H1 (cell line): ENCODE measurements around the gene ZFAND3. TPM values are rescaled to one million over a fixed set of nuclear protein-coding genes. Genes with fewer than 3 reads are reported as not detected.

ENCODE experiments used
- CTCF ChIA-PET: fragments of 300-600 bp; sonication (Branson Sonifier 250); formaldehyde crosslinking; loops from one replicate; lab custom pipeline; 2021; ENCODE audit not compliant: partially characterized antibody; lab: Charles Lee
- POLR2A ChIA-PET: fragments of 300-600 bp; sonication (Branson Sonifier 250); formaldehyde crosslinking; loops from one replicate; lab custom pipeline; 2021; ENCODE audit warnings: inconsistent platforms; ENCODE audit not compliant: partially characterized antibody; lab: Charles Lee
- DNase-seq, 2 experiments: peaks; one replicate each; pipeline versions ENCODE4 v3.0.0 to v3.0.0-alpha.2; 2010 to 2022; ENCODE audit warnings: low spot score in 2 of 2, low read depth in 1 of 2, mixed read lengths in 1 of 2
- FAIRE-seq: peaks from 2 replicates; lab custom pipeline; 2011; peaks lifted over from hg19 to GRCh38; lab: Jason Lieb, UNC
- H2AFZ ChIP-seq: 2 replicates; pipeline ENCODE4 v1.8.1; 2012; ENCODE audit warnings: low read length, inconsistent platforms
- H2AK5ac ChIP-seq: 2 replicates; pipeline ENCODE4 v1.6.1; 2013; ENCODE audit warnings: low read depth, low read length
- H2BK120ac ChIP-seq: replicated peaks from 2 replicates; pipeline ENCODE3; 2013; ENCODE audit warnings: low read depth, low read length, inconsistent platforms
- H2BK12ac ChIP-seq: 2 replicates; pipeline ENCODE4 v1.6.1; 2013; ENCODE audit warnings: low read depth, low read length
- H2BK15ac ChIP-seq: 2 replicates; pipeline ENCODE4 v1.6.1; 2013; ENCODE audit warnings: low read length
- H2BK20ac ChIP-seq: 2 replicates; pipeline ENCODE4 v1.6.1; 2013; ENCODE audit warnings: low read length
- H2BK5ac ChIP-seq: 2 replicates; pipeline ENCODE4 v1.6.1; 2013; ENCODE audit warnings: low read depth, low read length
- H3K14ac ChIP-seq: 2 replicates; pipeline ENCODE4 v1.6.1; 2013; ENCODE audit warnings: inconsistent platforms; ENCODE audit not compliant: insufficient read length
- H3K18ac ChIP-seq: 2 replicates; pipeline ENCODE4 v1.6.1; 2013; ENCODE audit warnings: low read length; ENCODE audit errors: extremely low read depth
- H3K23ac ChIP-seq: 2 replicates; pipeline ENCODE4 v1.6.1; 2013; ENCODE audit warnings: inconsistent platforms; ENCODE audit not compliant: insufficient read length
- H3K23me2 ChIP-seq: 2 replicates; pipeline ENCODE4 v1.6.1; 2013; ENCODE audit warnings: low read depth, low read length
- H3K27ac ChIP-seq: 2 replicates; pipeline ENCODE4 v1.6.1; 2011; ENCODE audit warnings: low read depth, low read length, inconsistent platforms
- H3K27me3 ChIP-seq, 4 experiments: replicated peaks in 1 of 4; 1 replicate in 1 of 4; 2 replicates in 3 of 4; pipeline versions ENCODE4 v1.6.1 to v1.8.1; 2011 to 2013; ENCODE audit warnings: low read length in 3 of 4, mild to moderate bottlenecking in 3 of 4, inconsistent platforms in 2 of 4, mixed read lengths in 2 of 4, moderate library complexity in 1 of 4; ENCODE audit not compliant: control insufficient read depth in 3 of 4, insufficient read depth in 3 of 4; ENCODE audit errors: extremely low read depth in 1 of 4
- H3K36me3 ChIP-seq, 4 experiments: 2 replicates each; pipeline versions ENCODE4 v1.6.1 to v1.8.1; 2011 to 2013; ENCODE audit warnings: mild to moderate bottlenecking in 4 of 4, low read length in 3 of 4, moderate library complexity in 2 of 4, control low read depth in 1 of 4, inconsistent platforms in 1 of 4; ENCODE audit not compliant: insufficient read depth in 4 of 4, control insufficient read depth in 2 of 4
- H3K4ac ChIP-seq: replicated peaks from 2 replicates; pipeline ENCODE3; 2013; ENCODE audit warnings: low read length, low read depth, mixed read lengths, inconsistent platforms; ENCODE audit not compliant: insufficient read length
- H3K4me1 ChIP-seq, 4 experiments: replicated peaks in 1 of 4; 1 replicate in 1 of 4; 2 replicates in 3 of 4; pipeline versions ENCODE4 v1.6.1 to v1.8.1; 2011 to 2013; ENCODE audit warnings: low read length in 3 of 4, inconsistent platforms in 2 of 4, mixed read lengths in 1 of 4; ENCODE audit not compliant: insufficient read depth in 4 of 4, control insufficient read depth in 3 of 4
- H3K4me2 ChIP-seq, 2 experiments: 2 replicates each; pipeline versions ENCODE4 v1.6.1 to v1.8.1; 2011 to 2013; ENCODE audit warnings: low read depth in 2 of 2, low read length in 2 of 2, control low read depth in 1 of 2, inconsistent platforms in 1 of 2, mild to moderate bottlenecking in 1 of 2; ENCODE audit not compliant: insufficient read depth in 1 of 2
- H3K4me3 ChIP-seq, 4 experiments: fragments of 200-600, 300-600 bp in 1 of 4; sonication (generic), shearing (Covaris generic), sonication (Bioruptor Twin) in 1 of 4; 2 replicates each; pipeline versions ENCODE4 v1.5.1 to v1.8.1; 2011 to 2016; ENCODE audit warnings: low read length in 4 of 4, low read depth in 3 of 4, control low read depth in 2 of 4, inconsistent platforms in 2 of 4, mild to moderate bottlenecking in 2 of 4, mixed read lengths in 1 of 4, moderate library complexity in 1 of 4; ENCODE audit not compliant: insufficient read depth in 2 of 4; ENCODE audit errors: extremely low read depth in 1 of 4
- H3K56ac ChIP-seq: replicated peaks from 2 replicates; pipeline ENCODE3; 2013; ENCODE audit warnings: low read depth, mild to moderate bottlenecking, mixed read lengths, low read length, inconsistent platforms; ENCODE audit not compliant: insufficient read length
- H3K79me1 ChIP-seq: 2 replicates; pipeline ENCODE4 v1.6.1; 2013; ENCODE audit warnings: low read depth, low read length, control low read depth
- H3K79me2 ChIP-seq, 2 experiments: 2 replicates each; pipeline versions ENCODE4 v1.6.1 to v1.8.1; 2012 to 2013; ENCODE audit warnings: low read length in 2 of 2, mild to moderate bottlenecking in 2 of 2, inconsistent platforms in 1 of 2; ENCODE audit not compliant: insufficient read depth in 2 of 2, control insufficient read depth in 1 of 2
- H3K9ac ChIP-seq, 4 experiments: replicated peaks in 1 of 4; 1 replicate in 1 of 4; 2 replicates in 3 of 4; pipeline versions ENCODE4 v1.6.1 to v1.8.1; 2011 to 2013; ENCODE audit warnings: low read depth in 3 of 4, low read length in 3 of 4, control low read depth in 2 of 4, mild to moderate bottlenecking in 2 of 4, moderate library complexity in 2 of 4, inconsistent platforms in 1 of 4; ENCODE audit errors: extremely low read depth in 1 of 4
- H3K9me3 ChIP-seq, 2 experiments: 2 replicates each; pipeline versions ENCODE4 v1.6.1 to v1.8.1; 2012 to 2013; ENCODE audit warnings: mild to moderate bottlenecking in 2 of 2, moderate library complexity in 2 of 2, control low read depth in 1 of 2, inconsistent platforms in 1 of 2, low read depth in 1 of 2, low read length in 1 of 2, mixed read lengths in 1 of 2; ENCODE audit not compliant: insufficient read depth in 2 of 2
- H4K20me1 ChIP-seq, 2 experiments: replicated peaks in 1 of 2; 2 replicates each; pipeline versions ENCODE3 to v1.8.1; 2011 to 2013; ENCODE audit warnings: inconsistent platforms in 2 of 2, low read length in 2 of 2, mild to moderate bottlenecking in 1 of 2; ENCODE audit not compliant: insufficient read depth in 2 of 2, control insufficient read depth in 1 of 2
- H4K5ac ChIP-seq: 2 replicates; pipeline ENCODE4 v1.6.1; 2013; ENCODE audit warnings: low read length, low read depth, mixed read lengths, inconsistent platforms; ENCODE audit not compliant: insufficient read length
- H4K8ac ChIP-seq: 2 replicates; pipeline ENCODE4 v1.8.0; 2013; ENCODE audit warnings: mild to moderate bottlenecking, moderate library complexity, low read length, inconsistent platforms; ENCODE audit not compliant: insufficient read depth; ENCODE audit errors: extremely low read depth
- H4K91ac ChIP-seq: replicated peaks from 2 replicates; pipeline ENCODE3; 2013; ENCODE audit warnings: low read length, mixed read lengths, inconsistent platforms; ENCODE audit not compliant: insufficient read length
- BACH1 ChIP-seq: IDR thresholded peaks from 2 replicates; pipeline ENCODE4 v1.6.1; 2012; ENCODE audit warnings: low read length, improper control_type of control experiment
- CTBP2 ChIP-seq: IDR thresholded peaks from 2 replicates; pipeline ENCODE4 v1.7.0; 2011; ENCODE audit warnings: borderline replicate concordance, mild to moderate bottlenecking, moderate library complexity, mixed read lengths, low read length; ENCODE audit not compliant: insufficient read depth, insufficient read length
- EZH2 ChIP-seq: fragments of 200-600 bp; sonication (generic); IDR thresholded peaks from 2 replicates; pipeline ENCODE4 v1.7.1; 2012; ENCODE audit warnings: low read depth, mild to moderate bottlenecking, moderate library complexity, low read length, inconsistent platforms; ENCODE audit not compliant: severe bottlenecking
- FOSL1 ChIP-seq: IDR thresholded peaks from 2 replicates; pipeline ENCODE4 v1.6.1; 2011; ENCODE audit warnings: mild to moderate bottlenecking, low read depth, low read length, moderate library complexity; ENCODE audit not compliant: insufficient read depth
- GTF2F1 ChIP-seq: IDR thresholded peaks from 2 replicates; pipeline ENCODE4 v1.6.1; 2012; ENCODE audit warnings: low read depth, low read length, improper control_type of control experiment, borderline replicate concordance
- JUN ChIP-seq: IDR thresholded peaks from 2 replicates; pipeline ENCODE4 v1.6.1; 2011; ENCODE audit warnings: low read depth, mild to moderate bottlenecking, improper control_type of control experiment, low read length
- NANOG ChIP-seq: IDR thresholded peaks from 2 replicates; pipeline ENCODE4 v1.6.1; 2011; ENCODE audit warnings: low read length, low read depth, mild to moderate bottlenecking, inconsistent platforms; ENCODE audit not compliant: insufficient read depth, poor library complexity, severe bottlenecking
- POLR2AphosphoS5 ChIP-seq: IDR thresholded peaks from 2 replicates; pipeline ENCODE4 v1.6.1; 2011; ENCODE audit warnings: low read depth, low read length
- POU5F1 ChIP-seq: IDR thresholded peaks from 2 replicates; pipeline ENCODE4 v1.6.1; 2011; ENCODE audit warnings: low read depth, mild to moderate bottlenecking, low read length, moderate library complexity
- RNF2 ChIP-seq: fragments of 200-900, 300-1000 bp; sonication (generic); IDR thresholded peaks from 2 replicates; pipeline ENCODE4 v1.7.1; 2016; ENCODE audit warnings: borderline replicate concordance, low read depth, mild to moderate bottlenecking, antibody characterized with exemption, low read length; ENCODE audit not compliant: poor library complexity, severe bottlenecking; ENCODE audit errors: missing control alignments
- RXRA ChIP-seq: IDR thresholded peaks from 2 replicates; pipeline ENCODE4 v1.6.1; 2011; ENCODE audit warnings: low read depth, mild to moderate bottlenecking, low read length, moderate library complexity; ENCODE audit not compliant: insufficient read depth
- SP1 ChIP-seq: IDR thresholded peaks from 2 replicates; pipeline ENCODE4 v1.6.1; 2011; ENCODE audit warnings: low read depth, low read length
- WGBS, 2 experiments: shearing (Covaris generic) in 1 of 2; methylation state at CpG; one replicate each; pipeline versions ENCODE4 v1.1.6 to v1.1.7; 2013 to 2015; ENCODE audit warnings: low lambda C conversion rate in 2 of 2, mixed read lengths in 2 of 2, inconsistent platforms in 1 of 2, low coverage in 1 of 2, missing lambda C conversion rate in 1 of 2; ENCODE audit not compliant: insufficient replicate concordance in 2 of 2, insufficient coverage in 1 of 2, insufficient read length in 1 of 2; ENCODE audit errors: extremely low coverage in 1 of 2, missing lambda C conversion rate in 1 of 2; 5-methylcytosine and 5-hydroxymethylcytosine counted together
- polyA plus RNA-seq, 7 experiments: library from polyadenylated mRNA; depleted of rRNA in 3 of 7; stranded (reverse) in 5 of 7; unstranded in 2 of 7; fragments of >200 nt in 5 of 7; fragments of 200-250 nt in 2 of 7; gene quantifications; 1 replicate in 5 of 7; 2 replicates in 1 of 7; 4 replicates in 1 of 7; pipeline versions ENCODE4 v1.2.1 to v1.2.3, GENCODE V29; 2011 to 2013; ENCODE audit warnings: missing spikeins in 2 of 7, mixed read lengths in 2 of 7
- total RNA-seq: library from RNA; stranded (reverse); fragmentation: NEBNext Ultra II Directional; extraction: Animal tissue kit (Norgen Biotek cat#: 25700); gene quantifications from 2 replicates; pipeline ENCODE4 v1.2.1, GENCODE V29; 2021

Gene ZFAND3
- total and polyA plus RNA-seq, 2 of the 8 experiments (the other 6 are each of a cell fraction or from before 2014, with no cell fraction given) = 13.0 to 51.3 TPM

DNA sequence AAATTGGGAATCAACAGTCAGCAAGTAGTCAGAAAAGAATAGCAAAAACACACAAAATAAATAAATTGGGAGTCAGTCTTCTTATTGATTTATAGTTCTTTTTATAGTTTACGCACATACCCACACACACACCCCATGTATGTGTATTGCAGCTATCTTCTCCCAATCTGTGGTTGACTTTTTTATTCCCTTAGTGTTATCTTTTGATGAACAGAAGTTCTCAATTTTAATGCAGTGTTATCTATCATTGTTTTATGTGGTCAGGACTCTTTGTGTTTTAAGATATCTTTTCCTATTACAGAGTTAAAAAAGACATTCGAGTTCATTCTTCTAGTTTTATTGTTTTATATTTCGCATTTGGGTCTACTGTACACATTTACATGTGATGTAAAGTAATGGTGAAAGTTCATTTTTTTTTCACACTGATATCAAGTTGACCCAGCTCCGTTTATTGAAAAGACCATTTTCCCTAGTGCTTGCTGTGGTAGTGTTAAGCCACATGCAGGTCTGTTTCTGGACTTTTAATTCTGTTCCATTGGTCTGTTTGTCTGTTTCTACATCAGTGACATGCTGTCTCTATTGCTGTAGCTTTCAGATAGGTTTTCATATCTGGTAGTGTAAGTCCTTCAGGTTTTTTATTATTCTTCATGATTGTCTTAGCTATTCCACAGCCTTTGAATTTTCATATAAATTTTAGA, 78.4 kb downstream of the ZFAND3 start:
- Histone ChIP-seq H2BK15ac (no peak overlapping the region), H3K4me1 (peaks cover 0 to 5% (median 1%) of the 10 kb centered on the region in 4 experiments; a peak in 2 of 7 replicates), H2BK12ac (no peak overlapping the region), H3K4me3 (no peak overlapping the region), H4K5ac (no peak overlapping the region), H2BK120ac (no peak overlapping the region), H3K23ac (no peak overlapping the region), H3K79me1 (peaks cover 2% of the 10 kb centered on the region; the same call in 1 of the 2 replicates), H3K4me2 (no peak overlapping the region), H3K9ac (no peak overlapping the region), H3K79me2 (peaks cover 0 to 64% of the 10 kb centered on the region in 2 experiments; a peak in 3 of 4 replicates), H4K8ac (no peak overlapping the region), H4K20me1 (peaks cover 3 to 5% of the 10 kb centered on the region in 2 experiments), H2AK5ac (no peak overlapping the region), H3K4ac (no peak overlapping the region), H2BK5ac (no peak overlapping the region), H3K18ac (no peak overlapping the region), H2AFZ (no peak overlapping the region), H3K27me3 (no peaks in the 10 kb centered on the region), H3K27ac (no peak overlapping the region), H3K23me2 (no peaks in the 10 kb centered on the region), H2BK20ac (no peak overlapping the region), H3K56ac (no peak overlapping the region), H4K91ac (no peak overlapping the region), H3K36me3 (no peaks in the 10 kb centered on the region), H3K14ac (no peak overlapping the region), H3K9me3 (no peaks in the 10 kb centered on the region)
- FAIRE-seq = no peak
- 88% methylated on average over 4 of the region's 4 CpGs; no CpG with 5 or more reads in 1 of the 2 experiments for WGBS, 2 experiments
- DNase-seq = no peak
- ChIA-PET CTCF (interaction anchor here (0.6 kb wide), 1 partner anchor 332 kb away, joined by 3 read pairs; no protein-coding TSS in a partner anchor), POLR2A (no interaction called here)
- TF ChIP-seq POLR2AphosphoS5 (no peak), NANOG (no peak), GTF2F1 (no peak), BACH1 (no peak), EZH2 (no peak), JUN (no peak), SP1 (no peak), FOSL1 (no peak), RNF2 (no peak), POU5F1 (no peak), CTBP2 (no peak), RXRA (no peak)
